Measurements from ENCODE around the gene NAA38. TPM values are rescaled to one million over a fixed set of nuclear protein-coding genes. Genes with fewer than 3 reads are reported as not detected.
"Not testable (repeated sequence)": the region's sequence is repeated elsewhere in the genome, so short reads cannot be mapped to it uniquely, and the experiment has no call there.

Gene NAA38
- total and polyA plus RNA-seq, 2 donors from 2014 or later, result 69.6 to 246 TPM

- intact Hi-C loops (cut with DNase I), result loop anchor here (5.0 kb wide), 1 partner anchor 122 kb away; no protein-coding TSS in a partner anchor
- H3K4me3 ChIP-seq (ENCODE audit: low read length in 3 of 3), result no peak overlapping the region
- H3K9ac ChIP-seq (ENCODE audit: low read length in 3 of 3), result no peak overlapping the region
- no peak for FAIRE-seq
- H3K9me3 ChIP-seq (ENCODE audit: control insufficient read depth in 2 of 3, insufficient read depth in 1 of 3, low read length in 3 of 3), result peaks cover 0 to 4% (median 0%) of the 10 kb centered on the region in 3 donors
- DNase-seq, result no peak
- no peak for TF ChIP-seq CTCF (IDR thresholded peaks at IDR 0.05; ENCODE audit: borderline replicate concordance, extremely low read depth, insufficient read depth)
- peaks cover 0 to 3% (median 2%) of the 10 kb centered on the region in 3 donors for H3K36me3 ChIP-seq (ENCODE audit: control insufficient read depth in 2 of 3, insufficient read depth in 3 of 3, low read length in 3 of 3)
- no peaks in the 10 kb centered on the region for H3K27me3 ChIP-seq (ENCODE audit: control insufficient read depth, insufficient read depth, low read length)
- H3K27ac ChIP-seq (ENCODE audit: low read depth in 2 of 2, low read length in 2 of 2), result no peak overlapping the region
- H3K4me1 ChIP-seq (ENCODE audit: control insufficient read depth in 2 of 3, insufficient read depth in 2 of 3, low read depth in 1 of 3, low read length in 3 of 3), result no peaks in the 10 kb centered on the region
These were observed 7.8 kb upstream of the NAA38 start for GRCh38 chr17:7864995-7865650.

- intact Hi-C loops (cut with DNase I), result loop anchor here (5.0 kb wide), 1 partner anchor 123 kb away; no protein-coding TSS in a partner anchor
- not testable (repeated sequence) for H3K4me3 ChIP-seq (ENCODE audit: low read length in 3 of 3); H3K4me1 ChIP-seq (ENCODE audit: control insufficient read depth in 2 of 3, insufficient read depth in 2 of 3, low read depth in 1 of 3, low read length in 3 of 3); FAIRE-seq; H3K27ac ChIP-seq (ENCODE audit: low read depth in 2 of 2, low read length in 2 of 2); H3K9me3 ChIP-seq (ENCODE audit: control insufficient read depth in 2 of 3, insufficient read depth in 1 of 3, low read length in 3 of 3); H3K9ac ChIP-seq (ENCODE audit: low read length in 3 of 3); H3K27me3 ChIP-seq (ENCODE audit: control insufficient read depth, insufficient read depth, low read length); H3K36me3 ChIP-seq (ENCODE audit: control insufficient read depth in 2 of 3, insufficient read depth in 3 of 3, low read length in 3 of 3); DNase-seq
These were observed 7.0 kb upstream of the NAA38 start for GRCh38 chr17:7864384-7864783.

GRCh38 chr17:7862692-7863437 lies 5.5 kb upstream of the NAA38 start:
- Histone ChIP-seq H3K4me1 (ENCODE audit: control insufficient read depth in 2 of 3, insufficient read depth in 2 of 3, low read depth in 1 of 3, low read length in 3 of 3) (peaks cover 0 to 9% (median 4%) of the 10 kb centered on the region in 3 donors), H3K36me3 (ENCODE audit: control insufficient read depth in 2 of 3, insufficient read depth in 3 of 3, low read length in 3 of 3) (peaks cover 0 to 2% (median 2%) of the 10 kb centered on the region in 3 donors), H3K9ac (ENCODE audit: low read length in 3 of 3) (no peak overlapping the region), H3K27me3 (ENCODE audit: control insufficient read depth, insufficient read depth, low read length) (no peaks in the 10 kb centered on the region), H3K27ac (ENCODE audit: low read depth in 2 of 2, low read length in 2 of 2) (no peak overlapping the region), H3K4me3 (ENCODE audit: low read length in 3 of 3) (no peak overlapping the region), H3K9me3 (ENCODE audit: control insufficient read depth in 2 of 3, insufficient read depth in 1 of 3, low read length in 3 of 3) (peaks cover 0 to 4% (median 0%) of the 10 kb centered on the region in 3 donors)
- TF ChIP-seq CTCF (IDR thresholded peaks at IDR 0.05; ENCODE audit: borderline replicate concordance, extremely low read depth, insufficient read depth), result peak; percentile 81
- FAIRE-seq (no peak), DNase-seq (peak in 4 of 5 donors; percentile 62 to 88 (median 72))
- intact Hi-C loops (cut with DNase I), result loop anchor here (5.0 kb wide), 1 partner anchor 124 kb away; no protein-coding TSS in a partner anchor

- Histone ChIP-seq H3K4me3 (ENCODE audit: low read length in 3 of 3) (peak overlapping the region in 2 of 3 donors; percentile 73 to 79), H3K9me3 (ENCODE audit: control insufficient read depth in 2 of 3, insufficient read depth in 1 of 3, low read length in 3 of 3) (no peaks in the 10 kb centered on the region), H3K27ac (ENCODE audit: low read depth in 2 of 2, low read length in 2 of 2) (no peak overlapping the region), H3K9ac (ENCODE audit: low read length in 3 of 3) (peak overlapping the region in 1 of 3 donors; percentile 63), H3K36me3 (ENCODE audit: control insufficient read depth in 2 of 3, insufficient read depth in 3 of 3, low read length in 3 of 3) (peaks cover 0 to 2% (median 0%) of the 10 kb centered on the region in 3 donors), H3K4me1 (ENCODE audit: control insufficient read depth in 2 of 3, insufficient read depth in 2 of 3, low read depth in 1 of 3, low read length in 3 of 3) (peaks cover 0 to 25% (median 4%) of the 10 kb centered on the region in 3 donors), H3K27me3 (ENCODE audit: control insufficient read depth, insufficient read depth, low read length) (no peaks in the 10 kb centered on the region)
- no peak for FAIRE-seq
- no peak for TF ChIP-seq CTCF (IDR thresholded peaks at IDR 0.05; ENCODE audit: borderline replicate concordance, extremely low read depth, insufficient read depth)
- intact Hi-C loops (cut with DNase I), result no loop called here
- no peak for DNase-seq
These were observed 1.7 kb upstream of the NAA38 start for GRCh38 chr17:7859028-7859427.

All from kidney (tissue), 14 donors.